ENCODE measurements around the gene KCNIP1.
A peak's percentile ranks its signal among the peaks of the same experiment; 100 is the strongest.

KCNIP1 gene

DNA sequence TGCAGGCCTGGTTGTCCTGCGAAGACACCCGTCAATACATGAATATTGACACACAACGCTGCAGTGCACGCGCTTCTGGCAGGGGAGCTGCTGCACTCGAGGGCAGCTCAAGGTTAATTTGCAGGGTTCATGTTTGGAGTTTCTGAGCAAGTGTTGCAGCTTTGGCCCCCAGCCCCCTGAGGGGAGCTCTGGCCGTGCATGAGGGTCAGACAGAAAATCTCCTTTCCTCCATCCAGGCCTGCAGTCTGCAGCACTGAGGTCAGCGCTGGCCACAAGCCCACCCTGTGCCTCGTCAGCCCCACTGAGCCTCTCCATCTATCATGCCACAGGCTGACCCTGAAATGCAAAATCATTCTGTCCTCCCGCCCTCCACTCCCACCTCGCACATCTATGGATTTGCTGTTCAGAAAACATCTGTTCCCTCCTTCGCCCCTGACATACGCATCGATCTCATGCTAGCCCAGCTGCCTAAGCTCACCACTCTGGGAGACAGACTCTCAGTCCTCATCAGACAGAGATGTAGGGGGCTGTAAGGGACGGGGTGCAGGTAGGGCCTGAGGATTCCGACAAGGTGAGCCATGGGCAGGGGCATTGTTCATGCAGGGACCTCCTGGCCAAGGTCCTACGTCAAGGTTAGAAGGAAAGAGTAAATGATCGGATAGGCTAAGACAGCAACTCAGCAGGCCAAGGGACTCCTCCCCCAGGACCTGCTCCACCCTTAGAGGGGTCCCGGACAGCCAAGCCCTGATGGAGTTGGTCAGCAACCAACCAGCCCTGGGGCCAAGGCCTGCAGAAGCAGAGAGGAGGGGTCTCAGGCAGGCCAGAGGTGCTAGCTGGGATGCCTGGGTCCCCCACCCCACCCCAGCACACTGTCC, 125.1 kb downstream of the KCNIP1 start:
- no peak for DNase-seq (ENCODE audit: low spot score)

DNA sequence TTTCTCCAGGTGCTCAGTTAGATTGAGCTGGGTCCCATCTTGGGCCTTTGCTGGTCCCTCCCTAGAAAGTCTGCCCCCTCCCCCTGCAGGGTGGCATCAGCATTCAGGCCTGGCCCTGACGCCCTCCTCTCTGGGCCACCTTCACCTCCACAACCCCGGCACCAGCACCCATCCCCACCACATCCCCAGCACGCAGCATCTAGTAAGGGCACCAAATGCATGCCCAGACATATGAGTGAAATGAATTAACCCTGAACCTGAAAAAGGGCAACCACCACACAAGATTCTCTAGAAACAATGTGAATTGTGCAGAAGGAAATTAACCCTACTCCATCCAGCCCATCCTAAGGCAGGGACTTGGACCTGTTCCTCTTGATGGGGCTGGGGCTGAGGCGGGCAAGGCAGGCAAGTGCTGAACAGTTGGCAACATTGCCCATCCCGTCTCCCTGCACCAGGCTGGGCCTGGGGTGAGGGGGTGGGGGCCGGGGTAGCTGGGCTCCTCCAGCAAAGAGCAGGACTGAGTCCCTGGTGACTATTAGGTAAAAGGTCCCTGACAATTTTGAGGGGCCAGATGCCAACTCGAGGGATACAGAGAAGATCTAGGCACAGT, 125.9 kb downstream of the KCNIP1 start:
- DNase-seq (ENCODE audit: low spot score) = no peak

DNA sequence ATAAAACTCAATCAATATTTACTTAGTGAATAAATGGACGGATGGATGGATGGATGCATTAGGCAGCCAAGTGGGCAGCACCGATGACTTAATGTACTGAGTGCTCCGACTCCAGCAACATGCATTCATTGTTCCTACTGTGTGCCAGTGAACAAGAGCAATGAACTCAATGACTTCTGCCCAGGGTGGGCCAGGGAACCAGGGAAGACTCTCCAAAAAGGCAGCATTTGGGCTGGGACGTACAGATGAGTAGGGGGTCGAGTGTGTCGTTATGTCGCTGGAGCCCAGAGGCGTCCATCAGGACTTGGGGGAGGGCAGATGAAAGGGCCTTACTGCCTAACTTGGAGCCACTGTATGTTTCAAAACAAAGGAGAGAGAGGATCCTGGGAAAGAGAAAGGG, 126.4 kb downstream of the KCNIP1 start:
- DNase-seq (ENCODE audit: low spot score) = no peak

DNA sequence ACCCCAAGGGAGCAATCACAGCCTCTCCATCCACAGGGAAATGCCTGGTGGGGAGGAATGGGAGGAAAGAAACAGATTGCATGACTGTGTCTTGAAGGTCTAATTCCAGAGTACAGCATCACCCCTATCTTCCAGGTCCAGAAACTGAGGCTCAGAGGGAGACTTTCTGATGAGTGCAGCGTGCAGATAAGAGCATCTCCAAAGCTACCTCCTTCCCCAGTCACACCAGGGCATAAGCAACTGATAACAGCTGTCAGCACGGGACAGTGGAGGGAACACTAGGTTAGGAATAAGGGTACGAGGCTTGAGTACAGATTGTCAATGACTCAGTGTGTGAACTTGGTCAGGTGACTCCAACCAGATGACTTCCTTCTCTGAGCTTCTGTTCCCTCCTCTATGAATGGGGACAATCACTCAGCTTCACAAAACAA, 126.9 kb downstream of the KCNIP1 start:
- DNase-seq (ENCODE audit: low spot score) = peak; percentile 19

DNA sequence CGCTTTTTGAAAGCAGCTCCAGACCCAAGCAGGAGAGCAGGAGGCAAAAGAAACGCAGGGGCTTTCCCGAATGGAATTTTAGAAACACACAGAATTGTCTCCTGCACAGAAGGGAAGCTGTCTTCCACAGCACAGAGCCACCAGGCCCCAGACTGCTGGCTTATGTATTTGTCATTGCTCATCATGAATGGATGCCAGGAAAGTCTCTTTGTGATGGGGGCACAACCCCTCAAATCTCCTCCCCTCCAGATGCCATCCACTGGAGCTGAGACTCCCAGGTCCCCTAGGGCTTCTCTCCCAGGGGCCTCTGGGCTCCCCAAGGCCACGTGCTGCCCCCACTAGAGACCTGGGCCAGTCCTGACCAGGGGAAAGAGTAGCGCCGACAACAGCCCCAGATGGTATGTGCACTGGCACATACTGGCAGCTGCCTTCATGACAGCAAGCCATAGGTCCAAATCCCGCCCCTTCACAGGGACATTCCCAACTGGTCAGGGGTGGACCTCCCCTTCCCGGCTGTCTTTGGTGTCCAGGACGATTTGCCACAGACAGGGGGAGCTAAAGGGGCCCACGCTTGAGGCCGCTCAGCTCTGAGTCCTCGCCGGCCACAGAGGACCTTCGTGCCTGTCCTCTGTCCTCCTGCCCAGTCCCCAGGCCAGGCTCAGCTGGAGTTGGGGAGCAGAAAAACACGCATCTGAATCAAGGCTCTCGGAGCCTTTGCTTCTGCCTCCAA, 127.8 kb downstream of the KCNIP1 start:
- peak; percentile 31 for DNase-seq (ENCODE audit: low spot score)

DNA sequence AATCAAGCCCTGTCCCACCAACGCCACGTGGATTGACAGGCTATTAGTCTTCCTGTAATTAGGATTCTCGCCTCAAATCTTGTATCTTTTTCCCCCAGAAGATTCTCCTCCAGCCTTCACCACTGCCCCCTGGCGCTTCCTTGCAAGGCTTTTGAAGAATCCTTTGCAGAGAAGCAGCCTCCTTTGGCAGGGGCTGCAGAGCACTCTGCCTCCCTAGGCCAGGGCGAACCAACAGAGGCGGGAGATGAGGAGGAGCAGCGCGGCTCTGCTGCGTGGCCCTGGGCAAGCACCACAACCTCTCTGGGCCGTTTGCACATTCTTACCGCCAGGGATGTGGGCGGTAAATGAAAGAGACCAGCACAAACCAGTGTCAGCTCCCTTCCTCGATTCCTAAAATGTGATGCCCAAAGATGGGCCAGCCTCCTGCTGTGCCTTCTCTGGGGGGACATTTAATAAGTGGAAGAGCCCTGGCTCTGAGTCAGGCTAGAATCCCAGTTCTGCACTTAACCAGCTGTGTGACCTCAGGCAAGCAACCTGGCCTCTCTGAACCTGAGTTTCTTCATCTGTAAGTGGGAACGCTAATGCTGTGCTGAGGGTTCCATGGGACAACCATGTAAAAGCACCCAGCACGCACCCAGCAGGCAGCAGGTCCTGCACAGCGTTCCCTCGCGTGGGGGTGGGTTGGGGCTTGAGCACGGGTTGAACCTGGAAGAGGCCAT, 128.6 kb downstream of the KCNIP1 start:
- DNase-seq (ENCODE audit: low spot score) = no peak

DNA sequence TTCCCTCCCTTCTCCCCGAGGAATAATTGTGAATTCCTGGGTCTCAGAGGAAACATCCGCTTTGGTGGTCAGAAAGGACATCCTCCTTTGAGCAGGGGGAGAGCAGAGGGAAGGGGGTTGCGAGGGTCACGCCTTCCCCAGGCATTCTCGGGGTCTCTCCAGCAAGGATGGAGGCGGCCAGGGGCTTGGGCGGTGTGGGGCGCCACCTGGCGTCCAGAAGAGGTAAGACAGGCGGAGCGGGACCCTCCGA, 129.1 kb downstream of the KCNIP1 start:
- no peak for DNase-seq (ENCODE audit: low spot score)

DNA sequence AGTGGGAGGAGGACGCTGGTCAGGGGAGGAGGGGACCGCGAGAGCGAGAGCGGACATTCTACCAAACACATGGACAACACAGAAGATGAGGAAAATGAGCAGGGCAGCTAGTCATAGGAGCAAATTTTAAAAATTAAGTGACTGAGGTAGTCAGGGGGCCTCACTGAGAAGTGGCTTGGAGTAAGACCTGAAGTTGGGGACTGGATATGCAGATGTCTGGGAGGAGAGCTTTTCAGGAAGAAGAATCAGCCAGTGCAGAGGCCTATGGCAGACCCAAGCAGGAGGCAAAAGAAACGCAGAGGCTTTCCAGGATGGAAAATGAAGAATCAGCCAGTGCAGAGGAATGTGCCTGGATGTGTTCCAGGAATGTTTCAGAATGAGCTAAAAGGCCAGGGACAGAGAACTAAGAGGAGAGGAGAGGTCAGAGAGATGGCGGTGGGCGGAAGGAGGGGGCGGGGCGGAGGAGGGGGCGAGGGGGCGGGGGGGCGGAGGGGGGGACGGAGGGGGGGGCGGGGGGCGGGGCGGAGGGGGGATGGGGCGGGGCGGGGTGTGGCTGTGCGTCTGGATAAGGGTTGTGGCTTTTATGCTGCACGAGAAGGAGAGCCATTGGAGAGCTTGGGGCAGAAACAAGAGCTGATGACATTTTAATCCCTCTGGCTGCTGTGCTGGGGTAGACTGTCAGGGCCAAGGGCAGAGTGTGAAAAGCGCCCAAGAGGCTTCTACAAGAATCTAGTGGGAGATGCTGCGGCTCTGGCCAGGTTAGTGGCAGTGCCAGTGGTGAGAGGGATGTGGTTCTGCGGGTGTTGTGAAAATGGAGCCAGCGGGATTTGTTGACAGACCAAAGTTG, 129.6 kb downstream of the KCNIP1 start:
- DNase-seq (ENCODE audit: low spot score) = peak; percentile 84

DNA sequence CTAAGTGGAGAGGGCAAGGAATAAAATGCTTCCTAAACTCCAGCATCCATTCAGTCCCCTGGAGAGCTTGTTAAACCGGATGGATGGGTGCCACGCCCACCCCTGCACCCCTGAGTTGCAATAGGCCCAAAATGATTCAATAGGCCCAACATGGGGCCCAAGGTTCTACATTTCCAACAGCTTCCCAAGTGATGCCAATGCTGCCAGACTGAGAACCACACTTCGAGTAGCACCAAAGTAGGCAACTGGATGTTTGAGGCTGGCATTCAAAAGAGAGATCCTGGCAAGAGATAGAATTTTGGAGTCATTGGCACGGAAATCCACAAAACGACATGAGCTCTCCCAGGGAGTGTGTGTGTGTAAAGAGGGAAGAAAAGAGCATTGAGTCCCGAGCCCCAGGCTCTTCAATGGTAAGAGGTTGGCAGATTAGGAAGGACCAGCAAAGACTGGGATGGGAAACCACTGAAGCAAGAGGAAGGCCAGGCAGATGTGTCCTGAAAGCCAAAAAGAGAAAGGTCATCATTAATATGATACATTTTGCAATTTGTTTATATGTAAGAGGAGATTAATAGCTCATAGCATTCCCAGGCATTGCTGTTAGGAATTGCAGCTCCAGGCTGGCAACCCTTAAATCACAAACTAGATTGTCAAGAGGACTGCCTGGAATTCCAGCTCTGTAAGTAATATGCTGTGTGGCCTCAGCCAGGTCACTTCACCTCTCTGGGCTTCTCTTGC, 130.6 kb downstream of the KCNIP1 start:
- no peak for DNase-seq (ENCODE audit: low spot score)

DNA sequence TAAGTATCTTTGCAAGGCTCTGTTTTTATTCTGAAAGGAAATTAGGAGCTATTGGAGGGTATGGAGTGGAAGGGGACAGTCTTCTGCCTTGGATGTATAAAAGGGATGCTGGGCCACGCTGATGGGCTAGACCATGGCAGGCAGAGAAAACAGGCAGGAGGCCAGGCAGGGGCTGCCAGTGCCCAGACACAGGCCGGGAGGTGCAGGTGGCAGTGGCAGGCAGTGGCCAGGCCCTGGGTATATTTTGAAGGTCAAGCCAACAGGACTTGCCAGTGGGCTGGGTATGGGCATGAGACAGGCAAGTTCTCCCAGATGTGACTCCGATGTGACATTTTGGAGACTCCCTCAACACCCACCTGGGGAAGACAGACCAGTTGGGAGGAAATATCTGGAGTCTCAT, 131.9 kb downstream of the KCNIP1 start:
- no peak for DNase-seq (ENCODE audit: low spot score)

DNA sequence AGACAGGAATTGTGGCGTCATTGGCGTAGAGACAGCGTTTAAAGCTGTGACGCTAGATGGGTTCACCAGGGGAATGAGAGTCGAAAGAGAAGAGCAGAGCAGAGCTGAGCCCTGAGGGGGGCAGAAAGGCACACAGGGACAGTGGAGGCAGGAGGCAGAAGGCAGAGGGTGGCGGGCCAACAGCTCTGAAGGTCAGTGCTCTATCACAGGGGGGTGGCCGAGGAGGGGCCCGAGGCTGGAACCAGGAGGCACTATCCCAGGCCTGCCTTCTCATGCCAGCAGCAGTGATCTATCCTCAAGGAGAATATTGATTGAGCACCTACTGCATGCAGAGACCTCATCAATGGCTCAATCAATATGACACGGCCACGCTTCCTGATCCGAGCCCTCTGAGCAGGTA, 132.4 kb downstream of the KCNIP1 start:
- no peak for DNase-seq (ENCODE audit: low spot score)

DNA sequence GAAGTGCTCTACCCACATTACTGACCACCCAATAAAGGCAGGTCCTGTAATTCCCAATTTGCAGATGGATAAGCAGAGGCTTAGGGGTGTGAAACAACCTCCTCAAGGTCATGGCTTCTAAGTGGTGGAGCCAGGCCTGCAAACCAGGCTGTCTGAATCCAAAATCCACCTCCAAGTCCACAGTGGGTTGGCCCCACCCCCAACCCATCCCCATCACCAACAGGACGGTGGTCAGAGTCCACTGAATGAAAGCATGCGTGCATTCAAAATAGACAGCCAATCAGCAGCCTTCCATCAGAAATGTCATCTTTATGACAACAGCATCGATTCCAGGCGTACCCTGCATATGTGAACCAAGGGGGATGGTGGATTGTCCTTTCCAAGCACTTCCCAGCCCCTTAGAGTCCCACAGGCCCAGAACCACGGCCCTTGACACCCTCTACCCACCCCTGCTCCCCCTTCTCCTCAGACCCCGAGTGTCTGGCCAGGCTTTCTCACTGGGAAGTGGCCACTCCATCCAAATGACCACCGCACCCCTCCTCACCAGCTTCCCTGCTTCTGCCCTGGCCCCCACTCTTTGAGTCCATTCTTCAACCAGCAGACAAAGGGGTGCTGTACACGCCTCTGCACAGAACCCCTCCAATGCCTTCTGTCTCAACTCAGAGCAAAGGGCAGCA, 133.1 kb downstream of the KCNIP1 start:
- DNase-seq (ENCODE audit: low spot score) = no peak

DNA sequence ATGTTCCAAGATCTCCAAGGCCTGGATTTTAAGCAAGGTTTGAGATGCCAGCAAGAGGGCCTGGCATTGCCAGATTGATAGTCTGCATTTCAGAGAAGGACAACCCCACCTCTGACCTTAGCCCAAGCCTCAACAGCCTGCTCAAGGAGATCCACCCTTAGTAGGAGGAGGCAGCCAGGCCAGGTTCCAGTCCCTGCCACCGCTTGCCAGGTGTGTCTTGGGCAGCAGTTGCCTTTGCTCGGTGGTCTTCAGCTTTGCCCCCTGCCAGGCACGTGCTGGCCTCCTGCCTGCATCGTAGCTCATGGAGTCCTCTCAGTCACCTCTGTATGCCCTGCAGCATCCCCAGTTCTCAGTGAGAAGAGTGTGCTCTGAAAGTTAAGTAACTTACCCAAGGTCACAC, 134.2 kb downstream of the KCNIP1 start:
- no peak for DNase-seq (ENCODE audit: low spot score)

DNA sequence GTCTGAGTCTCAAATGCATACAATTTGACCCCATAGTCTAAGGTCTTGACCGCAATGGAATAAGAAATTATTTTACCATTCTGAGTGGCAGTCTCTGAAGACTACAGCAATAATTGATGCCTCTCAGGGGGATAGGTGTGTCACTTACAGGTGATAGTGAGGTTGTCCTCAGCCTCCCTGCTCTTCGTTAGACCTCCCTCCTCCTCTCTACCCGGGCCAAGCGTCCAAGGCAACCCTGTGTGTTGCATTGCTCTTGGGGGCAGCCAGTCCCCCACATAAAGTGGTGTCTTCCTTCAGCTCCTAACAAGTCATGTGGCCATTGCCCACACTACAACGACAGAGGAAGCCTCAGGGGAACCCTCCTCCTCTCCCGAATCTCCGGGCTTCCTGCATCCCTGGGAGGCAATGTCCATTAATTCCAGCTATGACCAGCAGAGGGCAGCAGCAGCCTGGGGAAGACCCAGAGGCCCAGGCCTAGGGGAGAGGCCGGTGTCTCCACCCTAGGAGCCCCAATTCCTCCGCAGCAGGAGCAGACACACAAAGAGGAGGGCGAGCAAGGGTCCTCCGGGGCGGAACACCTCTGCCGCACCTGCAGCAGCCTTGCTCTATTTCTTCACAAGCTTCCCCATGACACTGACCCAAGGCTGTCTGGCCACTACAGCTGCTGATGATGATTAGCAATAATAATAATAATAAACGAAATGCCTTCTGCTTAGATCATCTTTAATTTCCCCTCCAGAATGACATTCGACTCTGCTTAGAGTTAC, 134.8 kb downstream of the KCNIP1 start:
- peak; percentile 64 for DNase-seq (ENCODE audit: low spot score)

DNA sequence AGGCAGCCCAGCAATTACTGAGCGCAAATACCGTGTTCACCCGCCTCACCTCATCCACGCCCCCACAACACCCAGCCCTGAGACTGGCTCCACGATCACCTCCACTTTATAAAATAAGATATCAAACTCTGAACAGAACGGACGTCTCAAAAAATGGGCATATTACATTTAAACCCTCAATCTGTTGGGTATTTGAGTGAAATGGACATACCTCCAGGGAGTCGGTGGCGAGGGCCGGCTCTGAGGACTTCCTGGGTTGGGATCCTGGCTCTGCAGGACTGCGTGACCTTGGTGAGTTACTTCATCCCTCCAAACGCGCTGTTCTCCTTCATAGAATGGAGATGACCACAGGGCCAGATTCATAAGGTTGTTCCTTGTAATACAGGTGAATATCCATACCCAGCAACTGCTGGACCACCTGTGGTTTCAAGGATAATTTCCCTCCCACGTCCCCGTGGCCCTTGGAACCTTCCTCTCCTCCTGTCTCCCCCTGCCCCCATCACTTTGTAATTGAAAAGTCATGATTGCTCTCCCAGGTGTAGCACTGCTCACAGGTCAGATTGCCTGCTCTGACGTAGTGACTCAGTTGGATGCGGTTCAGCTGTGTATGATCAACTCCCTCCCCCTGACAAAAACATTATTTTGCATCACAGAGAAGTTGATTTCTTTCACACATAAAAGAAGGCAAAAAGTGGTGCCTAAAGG, 135.6 kb downstream of the KCNIP1 start:
- DNase-seq (ENCODE audit: low spot score) = no peak

DNA sequence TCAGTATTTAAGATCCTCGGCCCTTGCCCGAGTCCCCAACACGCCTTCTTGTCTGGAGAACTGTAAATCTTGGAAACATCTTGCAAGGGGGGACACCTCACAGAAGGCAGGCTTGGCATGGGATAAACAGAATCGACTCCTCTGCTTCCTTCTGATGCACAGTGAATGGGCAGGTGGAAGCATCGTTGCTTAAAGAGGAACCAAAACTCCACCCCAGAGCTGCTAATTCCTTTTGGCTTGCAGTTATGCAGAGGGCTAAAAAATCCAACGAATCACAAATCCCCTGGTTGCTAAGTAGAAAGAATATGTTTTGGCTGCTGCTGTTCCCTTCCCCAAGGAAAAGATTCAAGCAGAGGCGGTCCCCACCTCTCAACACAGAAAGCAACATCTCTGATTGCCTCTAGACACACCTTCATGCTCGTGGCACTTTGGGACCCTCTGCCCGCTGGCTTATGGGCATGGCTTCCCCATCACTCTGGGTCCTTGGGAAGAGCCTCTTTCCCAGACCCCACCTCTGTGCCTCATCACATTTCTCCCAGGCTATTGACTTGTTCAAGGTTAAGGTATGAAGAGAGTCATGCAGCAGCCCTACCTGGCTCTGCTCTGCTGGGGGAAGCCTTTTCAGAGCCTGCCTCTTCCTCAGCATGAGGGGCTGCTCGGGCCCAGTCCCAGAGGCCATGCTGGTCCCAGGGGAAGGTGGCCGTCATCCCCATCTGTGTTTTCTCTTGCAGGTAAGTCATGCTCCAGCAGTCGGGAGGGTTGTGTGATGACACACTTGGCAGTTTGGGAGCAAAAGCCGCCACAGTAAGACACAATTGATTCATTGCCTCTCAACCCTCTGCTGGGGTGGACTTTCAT, 137.1 kb downstream of the KCNIP1 start:
- DNase-seq (ENCODE audit: low spot score) = peak; percentile 3

DNA sequence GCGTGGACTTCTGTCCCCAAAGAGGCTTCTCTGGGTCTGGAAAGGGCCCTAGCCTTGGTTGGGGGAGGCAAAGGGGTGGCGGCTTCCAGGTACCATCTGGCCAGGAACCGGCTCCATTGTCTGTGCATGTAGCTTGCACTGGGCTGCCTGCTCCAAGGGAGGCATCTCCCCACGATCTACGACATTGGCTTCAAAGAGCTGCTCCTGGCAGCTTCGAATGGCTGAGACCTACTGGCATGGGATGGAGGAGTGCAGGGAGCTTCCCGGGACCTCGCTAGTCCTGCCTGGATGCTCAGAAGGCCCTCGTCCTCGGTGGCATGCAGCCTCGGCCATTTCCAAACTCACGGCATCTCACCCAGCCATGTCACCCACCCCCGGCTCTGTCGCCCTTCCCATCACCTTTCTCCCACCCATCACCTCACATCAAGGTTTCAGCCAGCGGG, 137.8 kb downstream of the KCNIP1 start:
- DNase-seq (ENCODE audit: low spot score) = no peak

All from kidney tubule cell (primary cell).